OCI-LY1 (cell line): ENCODE data around the gene TADA3.

Source experiments
- H2AFZ ChIP-seq: fragments of 200-600 bp; sonication (generic), shearing (Covaris generic); 2 replicates; pipeline ENCODE4 v1.6.0; 2014; ENCODE audit warnings: antibody characterized with exemption, mild to moderate bottlenecking, low read length
- H3F3A ChIP-seq: fragments of 200-600 bp; sonication (generic), shearing (Covaris generic); 2 replicates; pipeline ENCODE4 v1.6.0; 2014; ENCODE audit warnings: mild to moderate bottlenecking, antibody characterized with exemption, low read length, moderate library complexity; ENCODE audit not compliant: insufficient read depth
- H3K27ac ChIP-seq: fragments of 200-600 bp; sonication (generic); 2 replicates; pipeline ENCODE4 v1.5.1; 2014; ENCODE audit warnings: low read length, mixed run types, mild to moderate bottlenecking, low read depth; ENCODE audit not compliant: poor library complexity, severe bottlenecking
- H3K27me3 ChIP-seq: fragments of 200-600 bp; sonication (generic); 2 replicates; pipeline ENCODE4 v1.6.0; 2014; ENCODE audit warnings: antibody characterized with exemption, mild to moderate bottlenecking, low read length, moderate library complexity; ENCODE audit not compliant: insufficient read depth
- H3K36me3 ChIP-seq: fragments of 200-600 bp; sonication (generic); 2 replicates; pipeline ENCODE4 v1.6.1; 2014; ENCODE audit warnings: mild to moderate bottlenecking, antibody characterized with exemption, low read length, moderate library complexity, mixed read lengths; ENCODE audit not compliant: insufficient read depth
- H3K4me1 ChIP-seq: fragments of 200-600 bp; sonication (generic); 2 replicates; pipeline ENCODE4 v1.5.1; 2014; ENCODE audit warnings: mild to moderate bottlenecking, low read length, moderate library complexity; ENCODE audit not compliant: insufficient read depth, severe bottlenecking
- H3K4me2 ChIP-seq: fragments of 200-600 bp; sonication (generic), shearing (Covaris generic); 2 replicates; pipeline ENCODE4 v1.6.1; 2014; ENCODE audit warnings: low read length
- H3K4me3 ChIP-seq: fragments of 200-600 bp; sonication (generic); 2 replicates; pipeline ENCODE4 v1.5.1; 2014; ENCODE audit warnings: low read length, low read depth, mild to moderate bottlenecking, mixed read lengths; ENCODE audit not compliant: poor library complexity, severe bottlenecking
- H3K79me2 ChIP-seq: fragments of 200-600 bp; shearing (Covaris generic); 2 replicates; pipeline ENCODE4 v1.6.1; 2016; ENCODE audit warnings: mixed run types, low read length, mixed read lengths; ENCODE audit not compliant: insufficient read depth
- H3K9ac ChIP-seq: fragments of 200-600 bp; sonication (generic), shearing (Covaris generic); 2 replicates; pipeline ENCODE4 v1.6.1; 2014; ENCODE audit warnings: mild to moderate bottlenecking, low read length, mixed read lengths
- H3K9me2 ChIP-seq: fragments of 200-600 bp; sonication (generic), shearing (Covaris generic); 2 replicates; pipeline ENCODE4 v1.6.1; 2014; ENCODE audit warnings: low read depth, mild to moderate bottlenecking, low read length, mixed read lengths
- H3K9me3 ChIP-seq: fragments of 200-600 bp; shearing (Covaris generic); 2 replicates; pipeline ENCODE4 v1.6.1; 2014; ENCODE audit warnings: low read length, mixed read lengths
- H4K20me1 ChIP-seq: fragments of 200-600 bp; sonication (generic), shearing (Covaris generic); 2 replicates; pipeline ENCODE4 v1.6.0; 2016; ENCODE audit warnings: mild to moderate bottlenecking, low read length; ENCODE audit not compliant: insufficient read depth
- CTCF ChIP-seq: fragments of 200-600 bp; sonication (generic), shearing (Covaris generic); IDR thresholded peaks from 2 replicates; pipeline ENCODE4 v1.5.1; 2017; ENCODE audit warnings: mild to moderate bottlenecking, antibody characterized with exemption, low read length, moderate library complexity, mixed read lengths
- EZH2 ChIP-seq: fragments of 200-600 bp; sonication (generic), shearing (Covaris generic); IDR thresholded peaks from 2 replicates; pipeline ENCODE4 v1.8.0; 2017; ENCODE audit warnings: borderline replicate concordance, mixed run types, mild to moderate bottlenecking, antibody characterized with exemption, low read length, moderate library complexity, mixed read lengths

TADA3 gene

GRCh38 chr3:9785602-9786001 is 6.7 kb downstream of the TADA3 start:
- H3K9me3 ChIP-seq: no peaks in the 10 kb centered on the region
- no peak for TF ChIP-seq EZH2
- TF ChIP-seq CTCF: no peak
- H3K36me3 ChIP-seq: peaks cover 60% of the 10 kb centered on the region
- no peak overlapping the region for H3K4me2 ChIP-seq
- H3K4me3 ChIP-seq: no peak overlapping the region
- H3K27ac ChIP-seq: no peak overlapping the region
- no peaks in the 10 kb centered on the region for H3K27me3 ChIP-seq
- no peak overlapping the region for H3K9ac ChIP-seq
- H3K9me2 ChIP-seq: no peaks in the 10 kb centered on the region
- H3F3A ChIP-seq: no peaks in the 10 kb centered on the region
- H3K79me2 ChIP-seq: no peaks in the 10 kb centered on the region
- no peak overlapping the region for H2AFZ ChIP-seq
- H3K4me1 ChIP-seq: peaks cover 19% of the 10 kb centered on the region
- no peaks in the 10 kb centered on the region for H4K20me1 ChIP-seq

GRCh38 chr3:9784965-9785364 is 7.3 kb downstream of the TADA3 start:
- Histone ChIP-seq H3K4me3 (no peak overlapping the region), H3K9me3 (no peaks in the 10 kb centered on the region), H3F3A (no peaks in the 10 kb centered on the region), H4K20me1 (no peaks in the 10 kb centered on the region), H3K9me2 (no peaks in the 10 kb centered on the region), H3K4me1 (peaks cover 25% of the 10 kb centered on the region), H3K27me3 (no peaks in the 10 kb centered on the region), H3K4me2 (no peak overlapping the region), H3K9ac (no peak overlapping the region), H3K27ac (no peak overlapping the region), H3K79me2 (no peaks in the 10 kb centered on the region), H2AFZ (no peak overlapping the region), H3K36me3 (peaks cover 55% of the 10 kb centered on the region)
- no peak for TF ChIP-seq CTCF
- no peak for TF ChIP-seq EZH2

- Histone ChIP-seq H3K27ac (no peak overlapping the region), H3K9me3 (no peaks in the 10 kb centered on the region), H3K36me3 (peaks cover 49% of the 10 kb centered on the region), H3K79me2 (no peaks in the 10 kb centered on the region), H3K9me2 (no peaks in the 10 kb centered on the region), H3K27me3 (no peaks in the 10 kb centered on the region), H3F3A (no peaks in the 10 kb centered on the region), H4K20me1 (no peaks in the 10 kb centered on the region), H3K4me1 (peaks cover 34% of the 10 kb centered on the region), H3K4me3 (no peak overlapping the region), H3K4me2 (no peak overlapping the region), H2AFZ (no peak overlapping the region), H3K9ac (no peak overlapping the region)
- TF ChIP-seq EZH2 (no peak), CTCF (no peak)
Measured at GRCh38 chr3:9783954-9784353, 8.3 kb downstream of the TADA3 start.
